Raji (cell line): ENCODE data around the gene NPTX1.

Experiments
- POLR2A ChIP-seq: IDR thresholded peaks from 2 replicates; pipeline ENCODE4 v1.6.1; 2011; ENCODE audit warnings: low read depth, low read length, control low read depth; ENCODE audit not compliant: insufficient read depth

NPTX1 gene

GRCh38 chr17:80433916-80434666 is 42.3 kb downstream of the NPTX1 start:
- no peak for TF ChIP-seq POLR2A

- no peak for TF ChIP-seq POLR2A
Measured at GRCh38 chr17:80432961-80433550, 43.4 kb downstream of the NPTX1 start.

GRCh38 chr17:80432350-80432955 is 44.0 kb downstream of the NPTX1 start:
- no peak for TF ChIP-seq POLR2A

- no peak for TF ChIP-seq POLR2A
Measured at GRCh38 chr17:80431246-80432195, 44.9 kb downstream of the NPTX1 start.

- TF ChIP-seq POLR2A: no peak
Measured at GRCh38 chr17:80430446-80431245, 45.8 kb downstream of the NPTX1 start.

DNA sequence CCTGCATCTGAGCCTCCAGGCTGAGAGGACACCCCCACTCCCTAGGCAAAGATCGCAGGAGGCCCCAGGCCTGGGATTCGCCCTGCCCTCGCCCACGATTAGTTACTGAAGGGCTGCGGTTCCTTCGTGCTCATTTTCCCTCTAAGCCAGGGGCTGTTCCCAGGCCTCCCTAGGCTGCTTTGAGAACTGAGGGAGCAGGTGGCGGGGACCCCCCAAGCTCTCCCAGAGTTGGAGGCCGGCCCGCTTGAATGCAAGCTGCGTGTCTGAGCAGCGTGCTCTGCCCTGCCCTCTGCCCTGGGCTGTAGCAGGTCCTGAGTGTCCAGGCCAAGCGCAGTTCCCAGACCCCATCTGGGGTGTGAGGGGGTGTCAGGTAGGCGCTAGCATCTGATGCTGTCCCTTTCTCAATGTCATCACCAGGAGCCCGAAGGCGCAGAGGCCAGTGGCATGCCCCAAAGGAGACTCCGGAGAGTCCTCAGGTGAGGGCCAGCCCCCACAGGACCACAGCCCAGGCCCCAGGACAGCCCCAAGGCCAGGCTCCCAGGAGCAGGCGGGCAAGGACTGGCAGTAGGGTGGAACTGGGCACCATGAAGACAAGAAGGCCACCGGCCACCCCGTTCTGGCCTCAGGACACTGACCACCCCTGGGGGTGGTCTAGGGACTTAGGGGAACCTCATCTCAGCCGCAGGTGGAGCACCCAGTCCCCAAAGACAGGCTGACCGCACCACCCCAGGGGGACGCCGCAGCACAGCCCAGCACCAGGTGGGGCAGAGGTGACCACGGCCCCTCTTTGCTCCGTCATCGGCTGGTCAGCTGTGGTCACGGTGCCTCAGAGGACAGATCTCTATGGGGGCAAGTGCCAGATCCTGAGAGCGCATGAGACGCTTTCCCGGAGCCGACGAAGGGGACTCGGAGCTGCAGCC is 46.8 kb downstream of the NPTX1 start:
- TF ChIP-seq POLR2A: no peak

GRCh38 chr17:80428796-80429195 is 47.6 kb downstream of the NPTX1 start:
- TF ChIP-seq POLR2A: no peak

- TF ChIP-seq POLR2A: no peak
Measured at GRCh38 chr17:80428363-80428762, 48.0 kb downstream of the NPTX1 start.

DNA sequence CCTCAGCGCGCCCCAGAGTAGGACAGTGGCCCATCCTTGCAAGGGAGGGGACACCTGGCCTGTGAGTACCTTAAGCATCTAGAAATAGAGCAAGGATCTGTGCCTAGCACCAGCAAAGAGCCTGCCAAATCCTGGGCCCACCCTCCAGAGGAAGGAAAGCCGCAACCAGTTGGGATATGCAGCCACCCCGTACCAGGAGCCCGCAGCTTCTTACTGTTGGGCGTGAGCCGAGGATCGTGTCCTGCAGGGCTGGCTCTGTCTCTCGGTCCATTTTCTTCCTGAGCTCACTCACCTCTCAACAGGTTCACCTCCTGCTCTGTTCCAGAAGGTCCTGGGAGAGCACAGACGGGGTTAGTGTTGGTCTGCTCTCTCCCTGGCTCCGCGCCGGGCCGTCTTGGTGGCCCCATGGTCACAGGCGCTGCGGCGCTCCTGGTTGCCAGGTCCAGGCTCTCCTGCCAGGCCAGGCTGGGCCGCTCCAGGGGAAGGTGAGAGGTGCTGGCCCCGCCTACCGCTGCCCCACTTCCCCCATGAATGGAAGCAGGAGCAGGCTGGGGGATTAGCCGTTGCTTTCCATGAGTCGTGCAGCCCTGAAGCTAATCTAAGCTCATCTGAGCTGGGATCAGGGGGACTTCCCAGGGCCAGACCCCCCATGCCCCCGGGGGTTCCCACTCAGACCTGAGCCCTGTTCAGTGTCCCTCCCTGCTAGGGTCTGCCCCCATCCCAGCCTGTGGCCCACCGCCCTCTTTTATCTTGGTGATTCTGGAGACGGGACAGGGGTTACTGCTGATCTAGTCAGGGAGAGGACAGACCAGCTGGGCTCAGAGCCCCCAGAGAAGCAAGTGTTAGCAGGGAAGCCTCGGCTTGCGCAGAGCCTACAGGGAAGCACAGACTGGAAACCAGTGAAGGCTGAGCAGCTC is 48.8 kb downstream of the NPTX1 start:
- TF ChIP-seq POLR2A: no peak

DNA sequence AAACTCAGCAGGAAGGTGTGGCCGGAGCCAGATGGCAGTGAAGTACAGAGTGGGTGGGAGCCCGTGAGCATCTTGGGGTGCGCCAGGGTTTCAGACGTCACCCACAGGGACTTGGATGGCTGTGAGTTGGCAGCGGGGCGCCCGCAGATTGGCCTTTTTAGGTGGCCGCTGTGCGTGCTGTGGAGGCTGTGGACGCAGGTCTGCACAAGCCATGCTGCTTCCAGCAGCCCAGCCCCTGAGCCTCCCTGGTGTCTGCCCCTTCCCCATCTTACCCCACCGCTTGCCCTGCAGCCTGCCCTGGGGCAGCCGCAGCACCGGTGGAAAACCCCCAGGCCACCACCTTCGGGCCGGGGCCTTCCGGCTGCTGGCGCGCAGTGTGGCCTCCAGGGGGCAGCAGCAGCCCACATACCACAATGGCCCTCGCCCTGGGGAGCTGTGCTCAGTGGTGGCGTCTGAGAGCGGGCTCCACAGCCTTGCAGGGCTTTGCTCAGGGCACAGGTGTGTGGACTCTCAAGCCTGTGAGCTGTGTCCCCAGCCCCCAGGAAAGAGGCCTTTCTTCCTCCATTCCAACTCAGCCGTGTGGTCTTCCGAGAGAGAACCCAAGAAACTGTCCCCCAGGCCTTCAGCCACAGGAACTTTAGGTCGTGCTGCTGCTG is 49.6 kb downstream of the NPTX1 start:
- no peak for TF ChIP-seq POLR2A

DNA sequence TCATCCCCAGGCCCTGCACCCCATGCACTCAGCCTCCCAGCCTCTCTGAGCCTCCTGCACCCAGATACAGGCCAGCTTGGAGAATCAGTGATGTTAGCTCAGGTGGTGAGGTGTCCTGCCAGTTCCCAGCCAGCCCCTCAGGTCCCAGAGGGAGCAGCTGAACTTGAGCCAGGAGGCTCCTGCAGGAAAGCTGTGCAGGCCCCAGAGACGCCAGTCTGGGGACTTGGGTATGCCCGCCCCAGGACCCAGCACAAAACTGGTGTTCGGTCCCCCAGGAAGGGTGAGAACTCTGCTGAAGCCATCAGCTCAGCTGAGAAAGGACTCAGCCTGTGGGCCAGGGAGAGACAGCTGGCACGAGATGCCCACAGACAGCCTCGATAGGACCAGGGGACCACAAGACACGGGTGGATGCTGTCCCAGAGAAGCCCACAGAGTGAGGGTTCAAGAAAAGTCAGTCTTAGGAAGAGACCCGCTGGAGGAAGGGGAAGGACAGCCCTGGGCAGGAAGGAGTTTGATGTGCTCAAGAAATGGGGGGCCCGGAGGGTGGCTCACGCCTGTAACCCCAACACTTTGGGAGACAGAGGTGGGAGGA is 50.5 kb downstream of the NPTX1 start:
- no peak for TF ChIP-seq POLR2A

GRCh38 chr17:80424878-80425765 is 51.3 kb downstream of the NPTX1 start:
- TF ChIP-seq POLR2A: no peak
